Stimulated activated CD8-positive, alpha-beta memory T cell treated with anti-CD3 and anti-CD28 coated beads, Interleukin-15, amount 100 ng/mL, for 48 hours (primary cell): Measurements from ENCODE around the gene TEKT1.
"Not testable (repeated sequence)": the region's sequence is repeated elsewhere in the genome, so short reads cannot be mapped to it uniquely, and the experiment has no call there.

Experiments
- DNase-seq, 2 donors: peaks; one replicate each; pipeline ENCODE4 v3.0.0-alpha.2; 2020; ENCODE audit warnings: low read depth in 2 of 2

TEKT1 gene

GRCh38 chr17:6816368-6816767, 15.2 kb downstream of the TEKT1 start:
- DNase-seq = not testable (repeated sequence)

DNA sequence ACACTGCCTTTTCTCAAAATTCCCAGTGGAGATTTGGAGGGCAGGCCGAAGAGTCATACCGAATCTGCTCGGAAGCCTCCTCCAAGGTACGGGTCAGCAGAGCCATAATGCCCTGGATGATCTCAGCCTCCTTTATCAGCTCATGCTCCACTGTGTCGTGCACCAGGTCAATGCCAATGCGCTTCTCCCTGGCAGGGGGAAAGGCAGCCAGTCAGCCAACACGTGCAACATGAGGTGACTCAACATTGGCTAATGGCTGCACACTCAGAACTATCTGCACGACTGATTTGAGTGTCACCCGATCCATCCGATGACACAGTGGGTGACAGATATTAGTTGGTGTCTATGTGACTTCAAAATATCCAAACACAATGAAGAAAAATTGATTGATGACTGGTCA, 15.8 kb downstream of the TEKT1 start:
- DNase-seq = no peak

GRCh38 chr17:6812295-6812694, 19.2 kb downstream of the TEKT1 start:
- DNase-seq = no peak

GRCh38 chr17:6811510-6811909, 20.0 kb downstream of the TEKT1 start:
- DNase-seq = no peak

DNA sequence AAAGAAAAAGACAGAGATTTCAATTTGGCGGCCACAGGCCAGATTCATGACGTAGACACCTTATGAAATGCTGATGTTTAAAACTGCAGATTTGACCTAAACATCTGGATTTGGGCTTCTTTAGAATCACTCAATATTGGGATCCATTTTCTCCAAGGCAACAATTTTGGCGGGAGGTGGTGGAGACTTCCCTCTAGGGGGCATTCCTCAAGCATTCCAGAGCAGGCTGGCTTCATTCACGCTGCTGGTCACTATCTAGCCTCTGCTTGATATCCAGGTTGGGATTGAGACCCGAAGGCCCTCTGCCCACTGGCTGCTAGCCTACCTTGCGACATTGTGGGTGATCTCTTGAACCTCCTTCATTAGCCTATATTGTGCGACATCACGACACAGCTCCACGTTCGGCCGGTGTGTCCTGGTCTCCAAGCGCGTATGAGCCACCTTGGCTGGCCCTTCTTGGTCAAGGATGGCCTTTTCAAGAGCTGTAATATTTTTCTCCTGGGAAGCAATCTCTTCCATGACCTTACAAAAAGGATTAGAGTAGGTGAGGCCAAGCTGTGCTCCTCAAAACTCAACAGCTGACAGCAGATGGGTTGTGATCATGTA, 31.0 kb downstream of the TEKT1 start:
- no peak for DNase-seq

DNA sequence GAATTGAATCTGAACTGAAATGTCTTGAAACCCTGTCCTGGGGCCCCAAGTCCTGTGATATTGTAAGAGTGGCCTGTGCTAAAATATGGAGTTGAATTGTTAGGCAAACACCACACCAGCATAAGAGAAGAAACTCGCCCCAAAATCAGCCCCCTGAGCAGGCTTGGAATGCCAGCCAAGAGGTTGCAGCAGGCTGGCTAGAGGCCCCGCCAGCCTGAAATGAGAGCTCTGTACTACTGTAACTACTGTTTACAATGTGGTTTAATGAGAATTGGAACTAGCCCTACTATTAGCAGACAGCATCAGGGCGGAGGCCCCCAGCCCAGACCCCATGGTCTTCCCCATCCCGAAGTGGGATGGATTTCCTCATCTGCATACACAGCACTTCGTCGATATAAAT, 31.8 kb downstream of the TEKT1 start:
- no peak for DNase-seq

DNA sequence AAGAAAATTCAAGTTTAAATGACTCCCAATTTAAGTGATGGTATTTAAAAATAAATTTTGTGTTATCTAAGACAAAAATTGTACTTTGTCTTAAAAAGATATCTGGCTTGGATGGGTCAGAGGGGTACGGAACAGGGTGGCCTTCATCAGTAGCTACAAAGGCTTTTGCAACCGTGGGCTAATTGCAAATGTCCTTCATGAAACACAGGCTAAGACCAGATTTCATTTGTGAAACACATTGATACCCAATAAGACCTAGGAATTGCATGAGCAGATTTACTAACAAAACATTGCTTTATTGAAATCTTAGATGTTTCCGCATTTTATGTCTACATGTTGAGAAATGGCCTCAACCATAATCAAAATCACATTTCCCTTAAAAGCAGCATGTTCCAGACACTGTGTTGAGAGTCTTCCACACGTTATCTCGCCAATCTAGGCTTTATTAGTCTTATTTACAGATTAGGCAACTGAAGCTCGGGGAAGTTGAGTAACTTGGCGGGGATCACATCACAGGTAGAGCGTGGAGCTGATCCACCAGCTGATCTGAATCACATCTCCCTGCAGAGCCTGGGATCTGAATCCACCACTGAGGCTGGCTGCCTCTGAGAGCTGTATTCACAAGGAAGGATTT, 33.7 kb downstream of the TEKT1 start:
- DNase-seq = no peak

- DNase-seq = no peak
Measured at GRCh38 chr17:6796887-6797490, 34.5 kb downstream of the TEKT1 start.

GRCh38 chr17:6796017-6796886, 35.3 kb downstream of the TEKT1 start:
- no peak for DNase-seq

GRCh38 chr17:6793748-6794493, 37.6 kb downstream of the TEKT1 start:
- DNase-seq = no peak

DNA sequence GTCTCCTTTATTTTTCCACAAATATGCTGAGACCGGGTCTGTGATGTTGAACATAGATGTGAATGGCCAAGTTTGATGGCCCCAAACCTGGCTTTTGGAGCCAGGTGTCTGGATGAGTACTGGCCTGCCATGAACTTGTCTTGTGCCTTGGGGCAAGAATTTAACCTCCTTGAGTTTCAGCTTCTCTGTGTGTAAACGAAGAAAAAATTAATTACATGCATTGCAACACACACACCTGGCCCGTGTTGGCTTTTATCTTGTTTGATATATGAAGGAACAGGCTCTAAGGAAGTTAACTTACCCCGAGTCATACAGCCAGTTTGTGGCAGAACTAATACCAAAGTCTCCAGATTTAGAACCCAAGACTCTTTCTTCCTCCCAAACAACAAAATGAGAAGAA, 42.4 kb downstream of the TEKT1 start:
- no peak for DNase-seq

DNA sequence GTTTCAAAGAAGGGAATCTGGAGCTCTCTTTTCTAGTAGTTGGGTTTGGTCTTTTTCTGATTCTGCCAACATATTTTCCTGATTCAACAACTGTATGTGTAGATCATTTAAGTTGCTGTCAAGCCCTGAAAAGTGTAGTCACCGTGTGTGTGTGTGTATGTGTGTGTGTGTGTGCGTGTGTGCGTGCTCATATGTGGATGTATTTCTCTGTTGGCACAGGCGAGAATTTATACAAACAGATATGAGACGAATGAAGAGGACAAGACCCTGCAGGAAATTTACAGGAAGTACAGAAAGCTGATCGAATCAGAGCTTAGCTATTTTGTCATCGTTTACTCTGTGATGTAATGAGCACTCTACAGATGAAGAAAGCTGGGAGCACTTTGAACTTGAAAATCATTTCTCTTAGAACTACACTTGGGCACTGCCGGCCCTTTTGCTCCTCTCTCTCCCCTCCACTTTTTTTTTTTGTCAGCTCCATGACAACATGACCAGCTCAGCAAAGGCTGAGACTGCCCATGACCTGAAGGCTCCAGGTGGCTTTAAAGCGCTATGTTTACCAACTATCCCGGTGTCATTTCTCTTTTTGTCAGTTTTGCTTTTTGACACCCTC, 44.3 kb downstream of the TEKT1 start:
- DNase-seq = no peak

DNA sequence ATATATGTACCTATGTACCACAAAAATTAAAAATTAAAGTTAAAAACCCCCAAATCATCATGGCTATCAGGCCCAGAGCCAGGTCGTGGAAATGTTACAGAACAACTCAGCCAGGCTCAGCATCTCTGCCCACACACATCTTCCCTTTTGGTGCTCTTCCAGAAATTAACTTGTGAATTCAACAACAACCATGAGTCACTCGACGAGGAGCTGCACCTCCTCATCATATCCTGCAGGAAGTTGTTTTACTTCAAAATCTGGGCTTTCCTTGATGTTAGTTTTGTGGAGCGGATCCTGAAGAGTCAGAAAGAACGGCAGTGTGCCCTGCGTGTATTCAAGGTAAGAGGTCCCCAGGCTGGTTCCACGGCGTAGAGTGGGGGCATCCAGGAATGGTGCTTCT, 44.9 kb downstream of the TEKT1 start:
- DNase-seq = no peak

GRCh38 chr17:6782244-6782643, 49.3 kb downstream of the TEKT1 start:
- DNase-seq = no peak

DNA sequence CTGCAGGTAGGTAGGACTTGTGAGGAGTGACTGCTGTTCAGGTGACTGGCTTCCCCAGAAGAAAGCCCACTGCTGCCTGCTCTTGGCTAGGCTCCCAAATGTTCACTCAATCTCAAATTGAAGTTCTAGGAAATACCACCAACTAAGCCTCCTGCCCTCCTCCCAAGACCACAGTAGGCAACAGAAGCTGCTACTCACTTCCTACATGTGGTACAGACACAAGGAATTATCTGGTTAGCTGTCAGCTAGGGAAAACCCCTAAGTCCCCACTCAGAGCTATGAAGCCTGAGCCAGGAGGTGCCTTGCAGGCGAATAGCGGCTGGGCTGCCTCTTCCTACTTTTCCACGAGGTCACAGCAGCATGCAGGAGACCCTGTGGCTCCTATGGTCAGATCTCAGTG, 50.6 kb downstream of the TEKT1 start:
- DNase-seq = no peak

- no peak for DNase-seq
Measured at GRCh38 chr17:6780001-6780400, 51.5 kb downstream of the TEKT1 start.

- DNase-seq = no peak
Measured at GRCh38 chr17:6779411-6779810, 52.1 kb downstream of the TEKT1 start.

GRCh38 chr17:6775871-6776405, 55.6 kb downstream of the TEKT1 start, which contains the start of gene FBXO39:
TSS of gene FBXO39 (plus strand) at chr17:6776215. CDS start at chr17:6779869, 3,654 bp downstream.
- DNase-seq = no peak

- not testable (repeated sequence) for DNase-seq
Measured at GRCh38 chr17:6774906-6775305, 56.6 kb downstream of the TEKT1 start.

GRCh38 chr17:6772016-6772415, 59.5 kb downstream of the TEKT1 start:
- DNase-seq = no peak

DNA sequence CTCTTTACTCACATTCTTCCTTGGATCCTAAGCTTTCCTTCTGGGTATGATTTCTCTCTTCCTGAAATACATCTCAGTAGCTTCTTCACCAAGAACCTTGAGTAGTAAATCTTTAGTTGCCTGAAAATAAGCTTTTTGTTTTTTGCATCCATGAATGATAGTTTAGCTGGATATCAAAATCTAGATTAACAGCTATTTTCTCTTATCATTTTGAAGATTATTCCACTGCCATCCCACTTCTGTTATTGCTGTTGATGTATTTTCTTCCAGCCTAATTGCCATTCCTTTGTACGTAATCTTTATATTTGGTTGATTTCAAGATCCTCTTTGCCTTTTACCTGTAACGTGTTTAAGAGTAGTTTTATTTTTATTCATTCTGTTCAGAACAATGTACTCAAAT, 63.1 kb downstream of the TEKT1 start:
- no peak for DNase-seq
